NCI-H2029 (cell line): Measurements from ENCODE around the gene ARTN.

Source experiments
- DNase-seq: peaks from one replicate; lab custom pipeline; 2025; lab: John Stamatoyannopoulos, UW

Gene ARTN

DNA sequence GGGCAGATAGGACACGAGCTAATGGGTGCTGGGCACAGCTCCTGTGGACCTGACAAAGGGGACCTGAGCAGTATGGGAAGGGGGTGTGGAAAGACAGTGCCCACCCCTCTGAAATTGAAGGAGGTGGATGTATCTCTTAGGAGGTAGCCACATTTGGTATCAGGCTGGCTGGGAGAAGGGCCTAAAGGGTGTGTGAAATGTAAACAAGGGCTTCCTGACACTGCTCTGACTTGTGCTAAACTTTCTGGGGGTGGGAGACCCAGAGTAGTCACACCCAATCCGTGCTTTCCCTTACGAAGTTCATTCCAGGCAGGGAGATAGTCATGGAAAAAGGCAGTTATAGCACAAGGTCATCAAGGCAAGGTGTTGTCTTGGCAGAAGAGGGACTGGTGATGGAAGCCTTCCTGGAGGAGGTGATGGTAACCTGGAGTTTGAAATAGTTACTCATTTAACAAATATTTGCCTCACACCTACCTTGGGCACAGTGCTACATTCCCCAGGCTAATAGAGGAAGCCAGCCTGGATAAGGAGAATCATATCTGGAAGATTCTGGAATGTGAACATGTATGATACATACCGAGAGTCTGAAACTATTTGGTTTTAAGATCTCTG, 52.5 kb downstream of the ARTN start:
- DNase-seq = no peak

- DNase-seq = no peak
Measured at GRCh38 chr1:43986712-43987111, 53.1 kb downstream of the ARTN start.
